GM12874 (cell line): ENCODE data around the gene REPS2.

Experiments used
- TF ChIP-seq, protein P1 (sequence below): IDR thresholded peaks from 2 replicates; pipeline ENCODE4 v1.5.1; 2011; ENCODE audit warnings: low read depth, mild to moderate bottlenecking, control low read depth, low read length, moderate library complexity; ENCODE audit not compliant: insufficient read depth

REPS2 gene

DNA sequence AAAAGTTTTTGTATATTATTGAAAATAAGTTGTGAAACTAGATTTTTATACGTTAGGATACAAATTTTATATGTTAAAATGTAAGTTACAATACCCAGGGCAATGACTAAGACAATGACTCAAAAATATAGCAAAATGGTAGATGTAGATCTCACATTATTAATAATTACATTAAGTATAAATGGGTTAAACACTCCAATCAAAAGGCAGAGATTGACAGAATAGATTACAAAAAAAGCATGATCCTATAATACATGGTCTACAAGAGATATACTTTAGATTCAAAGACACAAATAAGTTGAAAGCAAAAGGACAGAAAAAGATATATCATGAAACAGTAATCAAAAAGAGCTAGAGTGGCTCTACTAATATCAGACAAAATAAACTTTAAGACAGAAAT is 217.6 kb downstream of the REPS2 start:
- TF ChIP-seq, protein P1, sequence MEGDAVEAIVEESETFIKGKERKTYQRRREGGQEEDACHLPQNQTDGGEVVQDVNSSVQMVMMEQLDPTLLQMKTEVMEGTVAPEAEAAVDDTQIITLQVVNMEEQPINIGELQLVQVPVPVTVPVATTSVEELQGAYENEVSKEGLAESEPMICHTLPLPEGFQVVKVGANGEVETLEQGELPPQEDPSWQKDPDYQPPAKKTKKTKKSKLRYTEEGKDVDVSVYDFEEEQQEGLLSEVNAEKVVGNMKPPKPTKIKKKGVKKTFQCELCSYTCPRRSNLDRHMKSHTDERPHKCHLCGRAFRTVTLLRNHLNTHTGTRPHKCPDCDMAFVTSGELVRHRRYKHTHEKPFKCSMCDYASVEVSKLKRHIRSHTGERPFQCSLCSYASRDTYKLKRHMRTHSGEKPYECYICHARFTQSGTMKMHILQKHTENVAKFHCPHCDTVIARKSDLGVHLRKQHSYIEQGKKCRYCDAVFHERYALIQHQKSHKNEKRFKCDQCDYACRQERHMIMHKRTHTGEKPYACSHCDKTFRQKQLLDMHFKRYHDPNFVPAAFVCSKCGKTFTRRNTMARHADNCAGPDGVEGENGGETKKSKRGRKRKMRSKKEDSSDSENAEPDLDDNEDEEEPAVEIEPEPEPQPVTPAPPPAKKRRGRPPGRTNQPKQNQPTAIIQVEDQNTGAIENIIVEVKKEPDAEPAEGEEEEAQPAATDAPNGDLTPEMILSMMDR = no peak

DNA sequence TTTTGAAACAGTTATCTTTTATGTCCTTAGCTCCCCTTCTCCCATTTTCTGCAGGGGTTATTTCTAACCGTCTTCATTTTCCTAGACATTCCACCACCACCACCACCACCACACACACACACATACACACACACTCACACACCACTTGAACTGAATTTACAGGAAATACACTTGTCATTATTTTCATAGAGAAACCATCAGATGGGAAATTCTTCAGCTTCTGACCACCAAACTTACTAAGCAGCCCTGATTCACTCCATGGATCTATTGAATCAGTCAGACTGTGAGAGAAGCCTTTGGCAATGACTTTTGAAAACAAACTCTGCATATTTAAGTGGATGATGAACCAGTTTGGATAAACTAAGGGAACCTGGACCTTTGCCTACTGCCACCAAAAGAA is 218.5 kb downstream of the REPS2 start:
- TF ChIP-seq, protein P1 = no peak

DNA sequence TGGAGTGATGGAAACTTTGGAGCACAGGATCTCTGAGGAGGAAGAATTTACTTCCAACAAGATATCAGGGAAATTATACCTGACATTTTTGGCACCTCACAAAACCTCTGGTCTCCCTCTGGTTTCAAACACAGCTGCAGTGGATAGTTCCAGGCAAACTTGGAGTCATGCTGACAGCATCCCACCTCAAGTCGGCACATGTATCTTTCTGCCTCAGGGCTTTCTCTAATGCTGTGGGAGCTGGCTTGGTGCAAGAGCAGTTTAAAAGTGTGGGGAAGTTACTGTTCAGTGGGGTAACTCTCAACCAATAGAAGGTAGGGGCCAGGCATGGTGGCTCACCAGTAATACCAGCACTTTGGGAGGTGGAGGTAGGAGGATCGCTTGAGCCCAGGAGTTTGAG is 221.5 kb downstream of the REPS2 start:
- TF ChIP-seq, protein P1 = no peak

DNA sequence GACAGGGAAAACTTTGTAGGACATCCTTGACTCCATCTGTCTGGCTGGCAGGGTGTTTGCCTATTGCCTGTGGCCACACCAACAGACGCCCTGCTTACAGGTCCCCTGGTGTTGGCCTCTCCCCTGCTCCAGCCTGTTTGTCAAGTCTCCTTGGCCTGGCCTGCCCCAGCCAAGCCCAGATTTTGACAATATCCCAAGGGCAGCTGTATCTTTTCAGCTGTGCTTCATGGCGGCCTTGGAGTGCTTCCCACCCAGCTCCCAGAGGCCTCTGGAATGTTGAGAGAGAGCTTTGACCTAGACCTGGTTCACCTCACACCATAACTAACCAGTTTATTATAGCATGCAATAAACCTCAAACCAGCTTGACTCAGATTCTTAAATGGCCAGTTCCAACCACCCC is 224.5 kb downstream of the REPS2 start:
- TF ChIP-seq, protein P1 = no peak

DNA sequence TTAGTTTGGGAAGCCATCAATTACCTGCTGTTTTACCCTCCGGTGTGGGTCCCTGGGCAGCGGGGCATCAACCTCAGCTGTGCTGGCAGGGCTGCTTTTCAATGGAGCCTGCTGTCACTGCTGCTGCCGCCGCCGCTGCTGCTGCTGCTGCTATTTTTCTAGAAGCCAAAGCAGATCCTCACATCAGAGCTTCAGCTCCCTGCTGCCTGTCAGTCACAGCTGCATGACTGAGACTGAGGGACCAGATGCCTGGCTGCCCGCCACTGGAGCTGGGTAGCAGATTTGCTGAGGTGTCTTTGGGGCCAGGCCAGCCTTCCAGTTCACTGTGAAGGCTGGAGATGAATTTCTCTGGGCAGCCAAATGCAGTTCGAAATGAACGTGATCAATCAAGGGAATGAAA is 228.2 kb downstream of the REPS2 start:
- TF ChIP-seq, protein P1 = no peak

DNA sequence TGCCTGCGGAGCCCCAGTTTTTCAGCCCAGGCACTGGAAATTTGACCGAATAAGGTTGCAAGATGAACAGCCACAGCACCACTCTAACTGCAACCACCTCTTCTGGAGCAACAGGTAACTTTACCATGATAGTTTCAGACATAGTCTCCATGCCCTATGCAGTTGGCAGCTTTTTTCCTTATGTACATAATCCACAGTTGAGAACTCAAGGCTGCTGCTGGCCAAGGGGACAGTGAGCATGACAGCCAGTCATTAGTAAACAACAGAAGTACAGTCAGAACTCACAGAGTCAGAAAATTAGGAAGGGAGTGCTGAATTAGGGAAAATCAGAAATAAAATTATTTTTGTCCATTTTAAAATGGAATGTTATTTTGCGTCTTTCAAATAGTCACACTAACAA is 235.9 kb downstream of the REPS2 start:
- TF ChIP-seq, protein P1 = no peak

DNA sequence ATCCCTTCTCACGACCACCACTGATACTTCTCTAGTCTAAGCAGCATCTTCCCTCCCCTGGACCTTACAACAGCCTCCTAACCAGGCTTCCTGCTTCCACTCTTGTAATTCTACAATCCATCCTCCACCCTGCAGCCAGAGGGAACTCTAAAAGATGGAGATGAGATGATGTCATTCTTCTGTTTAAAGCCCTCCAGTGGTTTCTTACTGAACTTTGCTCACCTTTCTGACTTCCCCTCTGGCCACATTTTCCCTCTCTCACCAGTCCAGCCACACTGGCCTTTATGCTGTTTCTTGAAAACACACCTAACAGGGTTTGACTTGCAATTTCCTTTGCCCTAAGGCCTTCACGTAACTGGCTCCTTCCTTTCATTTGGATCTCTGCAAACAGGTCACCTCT is 237.1 kb downstream of the REPS2 start:
- TF ChIP-seq, protein P1 = no peak

DNA sequence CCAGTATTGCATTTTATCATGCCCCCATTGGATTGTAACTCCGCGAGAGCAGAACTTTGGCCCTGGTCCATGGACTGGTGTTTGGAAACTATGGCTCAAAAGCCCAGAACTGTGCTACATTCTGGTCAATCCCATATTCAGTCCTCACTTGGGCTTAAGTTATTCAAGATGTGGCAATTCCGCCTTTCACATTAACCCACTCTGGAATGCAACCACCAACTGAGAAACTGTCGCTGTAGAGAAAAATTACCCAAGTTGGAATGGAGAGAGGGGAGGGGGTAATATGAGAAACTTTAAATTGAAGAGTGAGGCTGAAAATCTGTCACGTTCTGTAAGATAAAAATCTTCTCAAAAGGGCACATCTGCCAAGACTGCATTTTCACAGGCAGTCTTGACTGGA is 239.0 kb downstream of the REPS2 start:
- TF ChIP-seq, protein P1 = no peak
